Neural cell (in vitro differentiated cells): Measurements from ENCODE around the gene ACTN4. TPM values are rescaled to one million over a fixed set of nuclear protein-coding genes. Genes with fewer than 3 reads are reported as not detected.

ENCODE experiments used
- H2AFZ ChIP-seq: fragments of 200-600, 300-800 bp; sonication (generic), shearing (Covaris generic); 2 replicates; pipeline ENCODE4 v1.6.0; 2014; ENCODE audit warnings: low read depth, mild to moderate bottlenecking, antibody characterized with exemption, low read length, moderate library complexity
- H3F3A ChIP-seq: fragments of 200-600 bp; shearing (Covaris generic); 2 replicates; pipeline ENCODE4 v1.6.1; 2016; ENCODE audit warnings: mild to moderate bottlenecking, moderate library complexity, mixed read lengths, antibody characterized with exemption, low read length; ENCODE audit not compliant: insufficient read depth, poor library complexity, severe bottlenecking
- H3K27ac ChIP-seq: fragments of 200-600, 300-800 bp; sonication (generic), shearing (Covaris generic); 2 replicates; pipeline ENCODE4 v1.5.1; 2014; ENCODE audit warnings: mild to moderate bottlenecking, low read length, moderate library complexity
- H3K27me3 ChIP-seq: fragments of 300-800, 200-600 bp; sonication (generic), shearing (Covaris generic); 2 replicates; pipeline ENCODE4 v1.6.0; 2014; ENCODE audit warnings: mild to moderate bottlenecking, low read depth, low read length, moderate library complexity; ENCODE audit not compliant: insufficient read depth
- H3K36me3 ChIP-seq: fragments of 300-800, 200-600 bp; sonication (generic), shearing (Covaris generic); 2 replicates; pipeline ENCODE4 v1.5.1; 2014; ENCODE audit warnings: mild to moderate bottlenecking, antibody characterized with exemption, low read length, moderate library complexity; ENCODE audit not compliant: insufficient read depth
- H3K4me2 ChIP-seq: fragments of 300-800, 200-600 bp; sonication (generic), shearing (Covaris generic); 2 replicates; pipeline ENCODE4 v1.6.0; 2014; ENCODE audit warnings: mild to moderate bottlenecking, low read length
- H3K4me3 ChIP-seq: fragments of 300-800, 200-600 bp; sonication (generic), shearing (Covaris generic); 2 replicates; pipeline ENCODE4 v1.5.1; 2014; ENCODE audit warnings: mild to moderate bottlenecking, low read length, moderate library complexity
- H3K79me2 ChIP-seq: fragments of 200-600 bp; shearing (Covaris generic); replicated peaks from 2 replicates; pipeline ENCODE4 v1.6.0; 2014; ENCODE audit warnings: mild to moderate bottlenecking, low read length, moderate library complexity; ENCODE audit not compliant: insufficient read depth
- H3K9ac ChIP-seq: fragments of 300-800, 200-600 bp; sonication (generic), shearing (Covaris generic); 2 replicates; pipeline ENCODE4 v1.6.1; 2016; ENCODE audit warnings: mild to moderate bottlenecking, low read length, mixed read lengths
- H3K9me2 ChIP-seq: fragments of 200-600 bp; shearing (Covaris generic); 2 replicates; pipeline ENCODE4 v1.6.1; 2016; ENCODE audit warnings: mild to moderate bottlenecking, low read length, mixed read lengths; ENCODE audit not compliant: insufficient read depth
- H3K9me3 ChIP-seq: fragments of 200-600, 300-800 bp; sonication (generic), shearing (Covaris generic); 2 replicates; pipeline ENCODE4 v1.6.1; 2016; ENCODE audit warnings: mild to moderate bottlenecking, mixed run types, low read length, moderate library complexity, mixed read lengths
- H4K20me1 ChIP-seq: fragments of 200-600 bp; shearing (Covaris generic); 2 replicates; pipeline ENCODE4 v1.6.1; 2016; ENCODE audit warnings: mild to moderate bottlenecking, mixed run types; ENCODE audit not compliant: insufficient read depth
- CTCF ChIP-seq: fragments of 450-650 bp; IDR thresholded peaks from 2 replicates; pipeline ENCODE4 v1.5.1; 2014; ENCODE audit warnings: antibody characterized with exemption, mild to moderate bottlenecking, moderate library complexity; ENCODE audit not compliant: poor library complexity, severe bottlenecking
- EP300 ChIP-seq: fragments of 450-650 bp; conservative IDR thresholded peaks from 2 replicates; pipeline ENCODE4 v1.6.1; 2014; ENCODE audit warnings: antibody characterized with exemption, mild to moderate bottlenecking, moderate library complexity; ENCODE audit not compliant: poor library complexity, severe bottlenecking
- EZH2 ChIP-seq: fragments of 200-600, 300-800 bp; shearing (Covaris generic), sonication (generic); IDR thresholded peaks from 2 replicates; pipeline ENCODE4 v1.6.1; 2014; ENCODE audit warnings: antibody characterized with exemption, low read length, borderline replicate concordance, mild to moderate bottlenecking; ENCODE audit not compliant: insufficient read depth, poor library complexity, severe bottlenecking
- MXI1 ChIP-seq: fragments of 450-650 bp; conservative IDR thresholded peaks from 2 replicates; pipeline ENCODE4 v1.6.1; 2014; ENCODE audit warnings: antibody characterized with exemption, mild to moderate bottlenecking; ENCODE audit not compliant: poor library complexity, severe bottlenecking
- POLR2AphosphoS5 ChIP-seq: IDR thresholded peaks from 2 replicates; pipeline ENCODE4 v1.6.1; 2012
- RAD21 ChIP-seq: fragments of 450-650 bp; conservative IDR thresholded peaks from 2 replicates; pipeline ENCODE4 v1.6.1; 2014; ENCODE audit warnings: antibody characterized with exemption, mild to moderate bottlenecking, moderate library complexity
- SMC3 ChIP-seq: fragments of 450-650 bp; conservative IDR thresholded peaks from 2 replicates; pipeline ENCODE4 v1.6.1; 2014; ENCODE audit warnings: antibody characterized with exemption, mild to moderate bottlenecking, moderate library complexity; ENCODE audit not compliant: poor library complexity
- TAF1 ChIP-seq: IDR thresholded peaks from 2 replicates; pipeline ENCODE4 v1.6.1; 2012; ENCODE audit warnings: low read depth
- polyA plus RNA-seq: library from polyadenylated mRNA; depleted of rRNA; stranded (reverse); fragments of >200 nt; gene quantifications from 2 replicates; pipeline ENCODE4 v1.2.3, GENCODE V29; 2014
- TF ChIP-seq, protein P1 (sequence below): IDR thresholded peaks from 2 replicates; pipeline ENCODE4 v1.6.1; 2012; ENCODE audit warnings: borderline replicate concordance

Gene ACTN4
- polyA plus RNA-seq, 1 donor from 2014 or later: 54.0 TPM

DNA sequence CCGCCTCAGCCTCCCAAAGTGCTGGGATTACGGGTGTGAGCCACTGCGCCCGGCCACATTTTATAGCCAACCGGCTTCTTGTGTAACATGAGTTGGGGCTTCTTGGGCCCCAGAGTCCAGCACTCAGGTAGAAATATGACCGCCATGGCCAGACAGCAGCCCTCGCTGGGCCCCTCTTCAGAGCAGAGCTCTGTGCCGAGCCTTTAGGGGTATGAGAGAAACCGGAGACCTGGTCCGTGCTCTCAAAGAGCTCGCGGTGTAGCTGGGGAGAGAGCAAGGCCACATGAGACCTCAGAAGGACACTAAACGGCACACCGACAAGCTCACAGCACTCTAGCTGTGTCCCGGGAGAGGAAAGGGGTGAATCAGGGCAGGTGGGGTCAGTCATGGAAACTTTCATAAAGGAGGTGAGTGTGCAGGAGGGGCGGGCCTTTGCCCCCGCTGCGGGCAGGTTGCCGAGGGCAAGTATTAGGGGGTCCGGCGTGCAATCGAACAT lies 15.8 kb downstream of the ACTN4 start:
- no peak overlapping the region for H3K9ac ChIP-seq
- no peaks in the 10 kb centered on the region for H4K20me1 ChIP-seq

DNA sequence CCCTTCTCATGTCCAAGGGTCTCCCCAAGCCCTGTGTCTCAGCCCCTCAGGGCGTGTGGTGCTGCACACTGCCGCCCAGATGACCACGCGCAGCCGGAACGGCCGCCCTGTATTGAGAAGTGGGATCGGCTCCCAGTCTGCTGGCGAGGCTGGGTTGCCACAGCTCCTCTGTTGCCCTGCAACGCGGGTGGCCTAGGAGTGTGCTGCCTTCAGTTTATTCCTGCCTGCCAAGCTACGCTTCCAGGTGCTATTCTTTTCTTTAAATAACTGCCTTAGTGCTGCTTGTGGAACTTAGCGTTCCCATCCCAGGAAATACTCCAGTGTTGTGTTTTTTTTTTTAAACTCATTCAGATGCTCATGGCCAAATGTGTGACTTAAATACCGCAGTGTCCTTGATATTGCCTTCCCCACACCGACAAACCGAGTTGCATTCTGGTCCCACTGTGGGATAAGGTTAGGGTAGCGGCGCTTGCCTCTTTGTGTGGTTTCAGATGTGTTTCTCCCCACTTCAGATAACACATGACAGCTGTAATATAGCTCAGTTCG lies 16.6 kb downstream of the ACTN4 start:
- Histone ChIP-seq H3K4me2 (no peak overlapping the region), H3F3A (no peaks in the 10 kb centered on the region), H3K9me3 (no peaks in the 10 kb centered on the region), H3K9ac (no peak overlapping the region), H3K27ac (no peak overlapping the region), H3K36me3 (no peaks in the 10 kb centered on the region), H4K20me1 (no peaks in the 10 kb centered on the region), H3K27me3 (no peaks in the 10 kb centered on the region), H2AFZ (no peak overlapping the region), H3K9me2 (no peaks in the 10 kb centered on the region), H3K79me2 (peaks cover 22% of the 10 kb centered on the region), H3K4me3 (no peak overlapping the region)
- TF ChIP-seq, protein P1, sequence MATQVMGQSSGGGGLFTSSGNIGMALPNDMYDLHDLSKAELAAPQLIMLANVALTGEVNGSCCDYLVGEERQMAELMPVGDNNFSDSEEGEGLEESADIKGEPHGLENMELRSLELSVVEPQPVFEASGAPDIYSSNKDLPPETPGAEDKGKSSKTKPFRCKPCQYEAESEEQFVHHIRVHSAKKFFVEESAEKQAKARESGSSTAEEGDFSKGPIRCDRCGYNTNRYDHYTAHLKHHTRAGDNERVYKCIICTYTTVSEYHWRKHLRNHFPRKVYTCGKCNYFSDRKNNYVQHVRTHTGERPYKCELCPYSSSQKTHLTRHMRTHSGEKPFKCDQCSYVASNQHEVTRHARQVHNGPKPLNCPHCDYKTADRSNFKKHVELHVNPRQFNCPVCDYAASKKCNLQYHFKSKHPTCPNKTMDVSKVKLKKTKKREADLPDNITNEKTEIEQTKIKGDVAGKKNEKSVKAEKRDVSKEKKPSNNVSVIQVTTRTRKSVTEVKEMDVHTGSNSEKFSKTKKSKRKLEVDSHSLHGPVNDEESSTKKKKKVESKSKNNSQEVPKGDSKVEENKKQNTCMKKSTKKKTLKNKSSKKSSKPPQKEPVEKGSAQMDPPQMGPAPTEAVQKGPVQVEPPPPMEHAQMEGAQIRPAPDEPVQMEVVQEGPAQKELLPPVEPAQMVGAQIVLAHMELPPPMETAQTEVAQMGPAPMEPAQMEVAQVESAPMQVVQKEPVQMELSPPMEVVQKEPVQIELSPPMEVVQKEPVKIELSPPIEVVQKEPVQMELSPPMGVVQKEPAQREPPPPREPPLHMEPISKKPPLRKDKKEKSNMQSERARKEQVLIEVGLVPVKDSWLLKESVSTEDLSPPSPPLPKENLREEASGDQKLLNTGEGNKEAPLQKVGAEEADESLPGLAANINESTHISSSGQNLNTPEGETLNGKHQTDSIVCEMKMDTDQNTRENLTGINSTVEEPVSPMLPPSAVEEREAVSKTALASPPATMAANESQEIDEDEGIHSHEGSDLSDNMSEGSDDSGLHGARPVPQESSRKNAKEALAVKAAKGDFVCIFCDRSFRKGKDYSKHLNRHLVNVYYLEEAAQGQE: no peak
- TF ChIP-seq EZH2 (no peak), CTCF (no peak), TAF1 (no peak), SMC3 (no peak), MXI1 (no peak), POLR2AphosphoS5 (no peak), RAD21 (no peak), EP300 (no peak)

More for the DNA sequence above, 15.8 kb downstream of the ACTN4 start:
- no peaks in the 10 kb centered on the region for H3F3A ChIP-seq
- no peak overlapping the region for H3K4me3 ChIP-seq
- H3K4me2 ChIP-seq: no peak overlapping the region
- H3K9me3 ChIP-seq: no peaks in the 10 kb centered on the region
- H3K36me3 ChIP-seq: no peaks in the 10 kb centered on the region
- no peaks in the 10 kb centered on the region for H3K9me2 ChIP-seq
- H3K27me3 ChIP-seq: no peaks in the 10 kb centered on the region
- H3K27ac ChIP-seq: no peak overlapping the region
- H2AFZ ChIP-seq: no peak overlapping the region
- peaks cover 30% of the 10 kb centered on the region for H3K79me2 ChIP-seq
- TF ChIP-seq SMC3 (no peak), POLR2AphosphoS5 (no peak), CTCF (no peak), EZH2 (no peak), EP300 (no peak)
